Ectodermal cell (in vitro differentiated cells): ENCODE results near the gene CFAP100.

Source experiments
- H3K27ac ChIP-seq: 2 replicates; pipeline ENCODE4 v1.7.0; 2013; ENCODE audit warnings: mild to moderate bottlenecking, low read depth, low read length; ENCODE audit not compliant: insufficient read depth, poor library complexity, severe bottlenecking
- H3K27me3 ChIP-seq: 2 replicates; pipeline ENCODE4 v1.7.0; 2013; ENCODE audit warnings: mild to moderate bottlenecking, low read length; ENCODE audit not compliant: insufficient read depth, control insufficient read depth, poor library complexity, severe bottlenecking
- H3K36me3 ChIP-seq: one replicate; pipeline ENCODE4 v1.7.0; 2013; ENCODE audit warnings: low read length; ENCODE audit not compliant: control insufficient read depth, insufficient read depth
- H3K4me1 ChIP-seq: one replicate; pipeline ENCODE4 v1.7.0; 2013; ENCODE audit warnings: low read length; ENCODE audit not compliant: control insufficient read depth, insufficient read depth
- H3K4me3 ChIP-seq: 2 replicates; pipeline ENCODE4 v1.7.0; 2013; ENCODE audit warnings: low read depth, low read length, control low read depth; ENCODE audit not compliant: insufficient read depth
- H3K9me3 ChIP-seq: 2 replicates; pipeline ENCODE4 v1.7.0; 2013; ENCODE audit warnings: mild to moderate bottlenecking, low read length, moderate library complexity; ENCODE audit not compliant: control insufficient read depth
- WGBS, 2 experiments: methylation state at CpG; one replicate each; pipeline ENCODE4 v1.1.7; 2013; ENCODE audit warnings: missing lambda C conversion rate in 2 of 2; 5-methylcytosine and 5-hydroxymethylcytosine counted together

Gene CFAP100

GRCh38 chr3:126422571-126423091 lies 27.9 kb downstream of the CFAP100 start:
- Histone ChIP-seq H3K4me1 (no peaks in the 10 kb centered on the region), H3K9me3 (no peaks in the 10 kb centered on the region), H3K27me3 (no peaks in the 10 kb centered on the region), H3K36me3 (no peaks in the 10 kb centered on the region), H3K27ac (no peak overlapping the region), H3K4me3 (no peak overlapping the region)
- 93% methylated on average over 4 of the region's 4 CpGs for WGBS, 2 experiments

- Histone ChIP-seq H3K4me1 (no peaks in the 10 kb centered on the region), H3K27ac (no peak overlapping the region), H3K9me3 (no peaks in the 10 kb centered on the region), H3K36me3 (no peaks in the 10 kb centered on the region), H3K27me3 (no peaks in the 10 kb centered on the region), H3K4me3 (no peak overlapping the region)
- 88 to 89% methylated on average over 26 of the region's 26 CpGs for WGBS, 2 experiments
Observed at GRCh38 chr3:126423191-126424038, 28.7 kb downstream of the CFAP100 start.

- H3K4me3 ChIP-seq = no peak overlapping the region
- H3K27ac ChIP-seq = no peak overlapping the region
- no peaks in the 10 kb centered on the region for H3K27me3 ChIP-seq
- no peaks in the 10 kb centered on the region for H3K4me1 ChIP-seq
- H3K9me3 ChIP-seq = no peaks in the 10 kb centered on the region
- H3K36me3 ChIP-seq = no peaks in the 10 kb centered on the region
- 92 to 94% methylated on average over 10 of the region's 10 CpGs for WGBS, 2 experiments
Observed at GRCh38 chr3:126424039-126424717, 29.5 kb downstream of the CFAP100 start.

- Histone ChIP-seq H3K27ac (no peak overlapping the region), H3K4me3 (no peak overlapping the region), H3K4me1 (no peaks in the 10 kb centered on the region), H3K9me3 (no peaks in the 10 kb centered on the region), H3K36me3 (no peaks in the 10 kb centered on the region), H3K27me3 (no peaks in the 10 kb centered on the region)
- WGBS, 2 experiments = 74 to 81% methylated on average over 3 of the region's 3 CpGs
Observed at GRCh38 chr3:126424751-126425150, 30.0 kb downstream of the CFAP100 start.

- WGBS, 2 experiments = 90 to 96% methylated on average over 1 of the region's 1 CpG
- no peaks in the 10 kb centered on the region for H3K36me3 ChIP-seq
- peaks cover 2% of the 10 kb centered on the region for H3K4me1 ChIP-seq
- H3K27me3 ChIP-seq = no peaks in the 10 kb centered on the region
- H3K9me3 ChIP-seq = no peaks in the 10 kb centered on the region
- H3K4me3 ChIP-seq = no peak overlapping the region
- no peak overlapping the region for H3K27ac ChIP-seq
Observed at GRCh38 chr3:126431103-126431534, 36.4 kb downstream of the CFAP100 start.

- Histone ChIP-seq H3K27ac (no peak overlapping the region), H3K27me3 (no peaks in the 10 kb centered on the region), H3K4me3 (no peak overlapping the region), H3K4me1 (peaks cover 5% of the 10 kb centered on the region), H3K9me3 (no peaks in the 10 kb centered on the region), H3K36me3 (no peaks in the 10 kb centered on the region)
- 92 to 96% methylated on average over 4 of the region's 4 CpGs for WGBS, 2 experiments
Observed at GRCh38 chr3:126432361-126433104, 37.8 kb downstream of the CFAP100 start.

- Histone ChIP-seq H3K4me3 (no peak overlapping the region), H3K9me3 (no peaks in the 10 kb centered on the region), H3K4me1 (peaks cover 5% of the 10 kb centered on the region), H3K36me3 (no peaks in the 10 kb centered on the region), H3K27ac (no peak overlapping the region), H3K27me3 (no peaks in the 10 kb centered on the region)
- WGBS, 2 experiments = 94 to 97% methylated on average over 6 of the region's 6 CpGs
Observed at GRCh38 chr3:126433105-126433430, 38.4 kb downstream of the CFAP100 start.

- Histone ChIP-seq H3K4me1 (peaks cover 5% of the 10 kb centered on the region), H3K36me3 (no peaks in the 10 kb centered on the region), H3K27ac (no peak overlapping the region), H3K9me3 (no peaks in the 10 kb centered on the region), H3K27me3 (no peaks in the 10 kb centered on the region), H3K4me3 (no peak overlapping the region)
- 88% methylated on average over 13 of the region's 13 CpGs for WGBS, 2 experiments
Observed at GRCh38 chr3:126433496-126434263, 39.0 kb downstream of the CFAP100 start.

- no peak overlapping the region for H3K4me3 ChIP-seq
- H3K27ac ChIP-seq = no peak overlapping the region
- no peaks in the 10 kb centered on the region for H3K9me3 ChIP-seq
- peaks cover 8% of the 10 kb centered on the region for H3K4me1 ChIP-seq
- 90 to 96% methylated on average over 6 of the region's 6 CpGs for WGBS, 2 experiments
- H3K27me3 ChIP-seq = no peaks in the 10 kb centered on the region
- H3K36me3 ChIP-seq = no peaks in the 10 kb centered on the region
Observed at GRCh38 chr3:126434264-126434590, 39.5 kb downstream of the CFAP100 start.
